ENCODE data around the gene LRRC4B. TPM values are rescaled to one million over a fixed set of nuclear protein-coding genes. Genes with fewer than 3 reads are reported as not detected.

Gene LRRC4B
- total and polyA plus RNA-seq, 2 of the 8 experiments (the other 6 are each of a cell fraction or from before 2014, with no cell fraction given): 13.4 to 21.2 TPM

GRCh38 chr19:50599427-50599826, 31.2 kb upstream of the LRRC4B start:
- POLR2A ChIA-PET (ENCODE audit: partially characterized antibody): no interaction called here
- no peak overlapping the region for H3K4ac ChIP-seq (replicated peaks; ENCODE audit: insufficient read length, low read depth, low read length)
- CTCF ChIA-PET (ENCODE audit: partially characterized antibody): interaction anchor here (1.1 to 2.6 kb wide), 2 partner anchors 29 to 43 kb away, joined by 3 to 8 read pairs; no protein-coding TSS in a partner anchor
- FAIRE-seq (no peak), DNase-seq (ENCODE audit: low read depth in 1 of 2, low spot score in 2 of 2) (no peak)
- H3K56ac ChIP-seq (replicated peaks; ENCODE audit: insufficient read length, low read depth, low read length): no peak overlapping the region
- no peak overlapping the region for H3K4me3 ChIP-seq (ENCODE audit: extremely low read depth in 1 of 4, insufficient read depth in 2 of 4, low read depth in 3 of 4, low read length in 4 of 4)
- no peak for TF ChIP-seq ASH2L (IDR thresholded peaks at IDR 0.05; ENCODE audit: low read length)
- TF ChIP-seq NRF1 (IDR thresholded peaks at IDR 0.05; ENCODE audit: low read depth, low read length): no peak
- no peaks in the 10 kb centered on the region for H3K79me1 ChIP-seq (ENCODE audit: low read depth, low read length)
- no peak overlapping the region for H3K9ac ChIP-seq (replicated peaks in 1 of 4; ENCODE audit: extremely low read depth in 1 of 4, low read depth in 3 of 4, low read length in 3 of 4)
- no peak overlapping the region for H4K91ac ChIP-seq (replicated peaks; ENCODE audit: insufficient read length, low read length)
- no peak overlapping the region for H2BK5ac ChIP-seq (ENCODE audit: low read depth, low read length)
- H3K4me1 ChIP-seq (replicated peaks in 1 of 4; ENCODE audit: control insufficient read depth in 3 of 4, insufficient read depth in 4 of 4, low read length in 3 of 4): no peaks in the 10 kb centered on the region
- no peaks in the 10 kb centered on the region for H3K9me3 ChIP-seq (ENCODE audit: insufficient read depth in 2 of 2, low read depth in 1 of 2, low read length in 1 of 2)
- no peak overlapping the region for H3K4me2 ChIP-seq (ENCODE audit: insufficient read depth in 1 of 2, low read depth in 2 of 2, low read length in 2 of 2)
- H4K8ac ChIP-seq (ENCODE audit: extremely low read depth, insufficient read depth, low read length): no peak overlapping the region
- H4K20me1 ChIP-seq (replicated peaks in 1 of 2; ENCODE audit: control insufficient read depth in 1 of 2, insufficient read depth in 2 of 2, low read length in 2 of 2): no peaks in the 10 kb centered on the region
- 90% methylated on average over 9 of the region's 9 CpGs; no CpG with 5 or more reads in 1 of the 2 experiments for WGBS, 2 experiments (ENCODE audit: extremely low coverage in 1 of 2, insufficient coverage in 1 of 2, insufficient read length in 1 of 2, insufficient replicate concordance in 2 of 2, low coverage in 1 of 2, low lambda C conversion rate in 2 of 2, missing lambda C conversion rate in 1 of 2)
- no peaks in the 10 kb centered on the region for H3K23me2 ChIP-seq (ENCODE audit: low read depth, low read length)
- no peak overlapping the region for H3K18ac ChIP-seq (ENCODE audit: extremely low read depth, low read length)
- H2AK5ac ChIP-seq (ENCODE audit: low read depth, low read length): no peak overlapping the region
- H3K79me2 ChIP-seq (ENCODE audit: control insufficient read depth in 1 of 2, insufficient read depth in 2 of 2, low read length in 2 of 2): no peaks in the 10 kb centered on the region
- no peak overlapping the region for H2AFZ ChIP-seq (ENCODE audit: low read length)
- H2BK15ac ChIP-seq (ENCODE audit: low read length): no peak overlapping the region
- H2BK20ac ChIP-seq (ENCODE audit: low read length): no peak overlapping the region
- no peak overlapping the region for H2BK120ac ChIP-seq (replicated peaks; ENCODE audit: low read depth, low read length)
- peaks cover 0 to 13% (median 12%) of the 10 kb centered on the region in 4 experiments; a peak in 4 of 7 replicates for H3K27me3 ChIP-seq (replicated peaks in 1 of 4; ENCODE audit: control insufficient read depth in 3 of 4, extremely low read depth in 1 of 4, insufficient read depth in 3 of 4, low read length in 3 of 4)
- H3K14ac ChIP-seq (ENCODE audit: insufficient read length): no peak overlapping the region
- H3K36me3 ChIP-seq (ENCODE audit: control insufficient read depth in 2 of 4, insufficient read depth in 4 of 4, low read length in 3 of 4): no peaks in the 10 kb centered on the region
- no peak overlapping the region for H3K27ac ChIP-seq (ENCODE audit: low read depth, low read length)
- H4K5ac ChIP-seq (ENCODE audit: insufficient read length, low read depth, low read length): no peak overlapping the region
- no peak overlapping the region for H2BK12ac ChIP-seq (ENCODE audit: low read depth, low read length)
- no peak overlapping the region for H3K23ac ChIP-seq (ENCODE audit: insufficient read length)
